ENCODE measurements around the gene SAFB. TPM values are rescaled to one million over a fixed set of nuclear protein-coding genes. Genes with fewer than 3 reads are reported as not detected.
"Not testable (repeated sequence)": the region's sequence is repeated elsewhere in the genome, so short reads cannot be mapped to it uniquely, and the experiment has no call there.

SAFB gene
- total RNA-seq, 1 experiment from 2014 or later: 16.7 TPM

DNA sequence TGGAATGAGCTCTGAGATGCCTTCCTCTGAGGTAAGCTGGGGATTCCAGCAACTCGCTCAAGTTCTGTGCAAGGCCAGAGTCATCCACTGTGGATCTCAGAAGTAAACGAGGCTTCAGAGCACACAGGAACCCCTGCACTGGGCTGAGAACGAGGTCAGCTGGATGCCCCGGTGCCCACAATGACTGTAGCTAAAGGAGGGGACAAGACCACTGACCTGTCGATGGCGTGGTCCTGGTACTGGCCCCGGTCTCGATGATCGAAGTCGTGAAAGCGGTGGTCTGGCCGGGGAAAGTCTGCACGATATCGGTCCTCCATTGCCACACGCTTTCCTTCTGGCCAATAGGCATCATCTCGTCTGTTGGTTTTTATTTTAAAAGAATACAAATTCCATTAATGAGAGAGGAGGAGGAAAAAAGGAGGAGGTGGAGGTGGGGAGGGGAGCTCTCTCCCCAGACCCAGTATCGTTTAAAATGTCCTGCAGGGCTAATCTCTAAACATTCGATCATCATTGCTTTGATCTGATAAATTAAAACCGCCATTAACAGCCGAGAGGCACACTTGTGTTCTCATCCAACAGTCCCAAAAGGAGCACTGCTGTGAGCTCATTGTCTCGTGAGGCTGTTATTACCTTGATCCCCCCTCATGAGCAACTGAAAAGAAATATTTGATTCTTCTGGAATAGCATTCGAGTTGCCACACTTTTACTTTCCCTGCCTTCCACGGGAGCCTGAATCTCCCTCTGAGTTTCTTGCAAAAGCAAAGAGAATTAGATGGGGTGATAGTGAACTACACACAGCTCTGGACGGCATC is 30.1 kb upstream of the SAFB start:
- in situ Hi-C loops (cut with HindIII; ENCODE audit: low pct_unique_long_range_greater_than_20kb, low sequenced_read_pairs): no loop called here
- no peak for DNase-seq (ENCODE audit: low read depth, low spot score)

DNA sequence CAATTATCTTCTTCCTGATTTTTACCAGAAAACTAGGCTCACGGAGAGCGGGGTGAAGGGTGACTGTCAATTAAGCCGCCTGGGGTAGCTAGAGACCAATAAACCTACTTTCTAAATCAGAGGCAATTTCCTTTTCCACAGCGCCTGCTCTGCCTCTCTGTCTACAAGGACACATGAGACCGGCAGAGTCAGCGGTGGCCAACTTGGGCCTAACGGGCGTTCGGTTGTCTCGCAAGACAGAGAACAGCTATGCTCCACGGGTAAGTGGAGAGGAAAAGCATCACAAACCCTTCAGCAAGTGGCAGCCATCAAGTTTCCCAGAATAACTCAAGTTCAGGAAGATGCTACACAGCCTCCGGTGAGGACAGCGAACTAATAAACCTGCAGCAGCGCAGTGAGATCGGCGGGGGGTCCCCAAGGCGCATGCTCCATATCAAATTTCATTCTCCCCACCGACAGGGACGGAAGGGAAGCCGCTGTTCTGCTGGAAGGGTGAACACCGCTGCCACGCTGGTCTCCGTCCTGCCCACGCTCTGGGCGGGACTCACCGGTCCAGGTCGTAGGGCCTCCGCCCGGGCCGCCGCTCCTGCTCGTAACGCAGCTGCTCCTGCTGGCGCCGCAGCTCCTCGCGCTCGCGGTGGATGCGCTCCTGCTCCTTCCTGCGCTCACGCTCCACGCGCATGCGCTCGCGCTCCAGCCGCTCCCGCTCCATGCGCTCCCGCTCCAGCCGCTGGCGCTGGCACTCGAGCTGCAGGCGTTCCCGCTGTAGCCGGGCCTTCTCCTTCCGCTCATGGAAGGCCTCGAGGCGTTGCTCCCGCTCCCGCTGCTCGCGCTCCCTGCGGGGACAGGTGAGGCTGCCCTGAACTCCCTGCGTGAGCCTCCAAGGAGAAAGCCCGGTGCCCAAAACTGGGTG is 29.3 kb upstream of the SAFB start:
- in situ Hi-C loops (cut with HindIII; ENCODE audit: low pct_unique_long_range_greater_than_20kb, low sequenced_read_pairs): no loop called here

GRCh38 chr19:5594521-5594950 is 28.3 kb upstream of the SAFB start:
- in situ Hi-C loops (cut with HindIII; ENCODE audit: low pct_unique_long_range_greater_than_20kb, low sequenced_read_pairs): no loop called here
- no peak for DNase-seq (ENCODE audit: low read depth, low spot score)

More for the DNA sequence above, 29.3 kb upstream of the SAFB start:
- no peak for DNase-seq (ENCODE audit: low read depth, low spot score)

DNA sequence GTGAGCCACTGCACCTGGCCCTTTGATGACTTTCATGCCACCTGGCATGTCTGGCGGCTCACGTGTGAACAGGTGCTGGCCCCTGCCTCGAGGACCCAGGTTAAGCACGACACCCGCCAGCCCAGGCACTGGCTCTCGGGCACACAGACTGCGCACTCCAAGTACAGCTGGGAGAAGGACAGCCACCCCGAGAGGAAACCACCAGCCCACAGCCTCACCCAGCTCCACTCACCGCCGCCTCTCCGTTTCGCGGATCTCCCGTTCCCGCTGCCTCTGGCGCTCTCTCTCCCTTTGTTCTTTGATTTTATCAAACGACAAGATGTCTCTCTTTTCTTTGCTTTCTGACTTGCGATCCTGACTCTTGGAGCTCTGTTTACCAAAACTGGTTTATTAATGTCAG is 27.8 kb upstream of the SAFB start:
- no peak for DNase-seq (ENCODE audit: low read depth, low spot score)
- in situ Hi-C loops (cut with HindIII; ENCODE audit: low pct_unique_long_range_greater_than_20kb, low sequenced_read_pairs): no loop called here

DNA sequence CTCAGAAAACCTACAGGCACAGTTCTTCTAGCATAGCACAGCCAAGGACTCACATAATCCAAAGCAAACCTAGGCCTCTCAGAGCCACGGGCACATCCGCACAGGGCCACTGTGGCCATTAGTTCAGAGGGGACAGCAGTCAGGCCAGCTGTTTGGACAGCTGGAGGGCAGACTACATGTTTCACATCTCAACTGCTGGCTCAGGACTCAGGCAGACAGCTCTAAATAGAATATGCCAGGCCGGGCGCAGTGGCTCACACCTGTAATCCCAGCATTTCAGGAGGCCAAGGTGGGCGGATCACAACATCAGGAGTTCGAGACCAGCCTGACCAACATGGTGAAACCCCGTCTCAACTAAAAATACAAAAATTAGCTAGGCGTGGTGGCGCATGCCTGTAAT is 27.1 kb upstream of the SAFB start:
- DNase-seq (ENCODE audit: low read depth, low spot score): no peak
- in situ Hi-C loops (cut with HindIII; ENCODE audit: low pct_unique_long_range_greater_than_20kb, low sequenced_read_pairs): no loop called here

DNA sequence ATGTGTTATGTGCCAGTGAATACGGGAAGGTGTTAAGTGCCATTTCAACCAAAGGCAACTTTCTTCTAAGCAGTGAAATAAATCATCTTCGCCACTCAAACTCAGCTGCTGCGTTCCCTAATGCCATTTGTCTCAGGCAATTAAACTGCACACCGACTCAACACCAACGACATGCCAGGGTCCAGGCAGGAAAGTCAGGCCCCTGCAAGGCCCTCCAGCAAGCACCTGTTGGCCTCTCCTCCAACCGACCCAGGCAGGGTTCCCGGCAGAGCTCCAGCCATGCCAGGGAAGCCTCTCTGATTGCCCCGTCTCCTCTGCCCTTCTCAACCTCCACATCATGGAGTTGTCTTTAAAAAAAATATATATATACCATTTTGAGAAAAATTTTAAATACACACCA is 22.1 kb upstream of the SAFB start:
- DNase-seq (ENCODE audit: low read depth, low spot score): no peak
- in situ Hi-C loops (cut with HindIII; ENCODE audit: low pct_unique_long_range_greater_than_20kb, low sequenced_read_pairs): no loop called here

DNA sequence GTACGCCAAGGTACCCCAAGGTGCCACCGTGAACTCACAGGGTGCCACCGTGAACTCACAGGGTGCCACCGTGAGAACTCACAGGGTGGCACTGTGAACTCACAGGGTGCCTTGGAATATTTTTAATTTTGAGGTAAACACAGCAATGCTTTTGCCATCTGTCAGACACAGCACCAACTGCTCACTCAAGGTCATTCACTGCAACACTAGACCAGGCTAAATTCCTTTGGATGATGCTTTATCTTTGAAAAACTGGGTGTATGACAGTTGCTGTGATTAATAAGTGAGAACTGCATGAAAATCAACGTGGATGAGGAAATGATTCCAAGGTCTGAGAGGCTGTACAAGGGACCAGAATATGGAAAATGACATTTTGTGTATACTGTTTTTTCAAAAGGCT is 19.3 kb upstream of the SAFB start:
- in situ Hi-C loops (cut with HindIII; ENCODE audit: low pct_unique_long_range_greater_than_20kb, low sequenced_read_pairs): no loop called here
- DNase-seq (ENCODE audit: low read depth, low spot score): no peak

GRCh38 chr19:5605362-5605761 is 17.5 kb upstream of the SAFB start:
- in situ Hi-C loops (cut with HindIII; ENCODE audit: low pct_unique_long_range_greater_than_20kb, low sequenced_read_pairs): no loop called here
- no peak for DNase-seq (ENCODE audit: low read depth, low spot score)

DNA sequence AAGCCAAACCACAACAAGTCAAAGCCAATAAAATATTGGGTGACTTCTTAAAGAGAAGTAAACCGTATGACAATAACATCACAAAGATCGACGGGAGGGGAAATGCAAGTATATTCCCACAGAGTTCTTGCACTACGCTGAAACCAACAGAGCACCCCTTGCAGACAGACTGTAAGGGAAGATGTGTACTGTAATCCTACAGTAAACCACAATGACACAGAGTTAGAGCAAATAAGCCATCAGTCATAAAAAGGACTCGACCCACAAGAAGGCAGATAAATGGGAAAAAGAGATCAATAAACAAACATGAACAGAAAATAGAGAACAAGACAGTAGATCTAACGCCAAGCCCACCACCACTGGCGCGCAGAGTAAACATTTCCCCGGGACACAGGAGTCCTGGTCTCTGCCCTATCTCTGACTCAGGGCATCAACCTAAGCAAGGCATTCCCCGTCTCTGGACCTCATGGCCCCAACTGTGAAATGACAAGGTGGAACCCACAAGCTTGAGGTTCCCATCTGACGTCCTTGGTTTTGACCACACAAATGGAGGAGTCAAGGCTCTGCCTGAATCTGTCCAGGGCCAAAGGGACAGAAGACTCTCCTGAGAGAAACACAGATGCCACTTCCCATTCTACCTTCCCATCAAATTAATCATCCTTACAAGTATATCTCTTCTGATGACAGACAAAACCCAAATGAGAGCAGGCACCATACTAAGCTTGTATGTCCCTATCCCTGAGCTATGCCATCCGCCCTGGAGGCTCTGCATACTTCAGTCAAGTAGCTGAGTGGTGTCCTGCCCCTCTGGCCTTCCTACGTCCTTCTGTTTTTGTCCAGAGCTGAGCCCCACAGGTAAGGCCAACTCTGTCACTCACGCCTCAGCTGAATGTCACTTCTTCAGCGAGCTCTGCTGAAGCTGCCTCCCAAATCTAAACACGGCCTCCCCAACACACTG is 15.3 kb upstream of the SAFB start:
- no peak for DNase-seq (ENCODE audit: low read depth, low spot score)
- in situ Hi-C loops (cut with HindIII; ENCODE audit: low pct_unique_long_range_greater_than_20kb, low sequenced_read_pairs): no loop called here

GRCh38 chr19:5608291-5608690 is 14.6 kb upstream of the SAFB start:
- in situ Hi-C loops (cut with HindIII; ENCODE audit: low pct_unique_long_range_greater_than_20kb, low sequenced_read_pairs): no loop called here
- no peak for DNase-seq (ENCODE audit: low read depth, low spot score)

GRCh38 chr19:5608766-5609165 is 14.1 kb upstream of the SAFB start:
- DNase-seq (ENCODE audit: low read depth, low spot score); in situ Hi-C loops (cut with HindIII; ENCODE audit: low pct_unique_long_range_greater_than_20kb, low sequenced_read_pairs): not testable (repeated sequence)

DNA sequence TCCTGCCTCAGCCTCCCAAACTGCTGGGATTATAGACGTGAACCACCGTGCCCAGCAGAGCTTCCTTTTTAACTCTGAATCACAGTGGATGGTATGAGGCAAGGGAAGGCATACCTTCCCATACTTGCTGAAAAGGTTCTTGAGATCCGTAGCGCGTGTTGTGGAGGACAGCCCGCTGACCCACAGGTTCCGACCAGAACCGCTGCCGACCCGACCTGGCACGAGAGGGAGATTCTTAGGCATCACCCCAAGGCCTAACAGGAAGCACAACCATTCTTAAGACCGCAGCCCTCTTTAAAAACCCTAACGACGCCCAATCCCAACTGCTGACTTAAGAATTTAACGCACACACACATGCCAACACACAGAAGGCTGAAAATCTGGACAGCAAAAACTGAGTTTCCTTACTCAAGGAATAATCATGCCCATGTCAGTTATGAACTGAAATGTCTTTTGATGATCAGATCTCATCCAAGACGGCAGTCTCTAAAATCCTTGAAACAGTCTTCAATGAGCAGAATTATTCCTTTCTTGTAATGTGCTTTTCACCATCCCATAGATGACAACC is 12.9 kb upstream of the SAFB start:
- in situ Hi-C loops (cut with HindIII; ENCODE audit: low pct_unique_long_range_greater_than_20kb, low sequenced_read_pairs): no loop called here
- DNase-seq (ENCODE audit: low read depth, low spot score): no peak

DNA sequence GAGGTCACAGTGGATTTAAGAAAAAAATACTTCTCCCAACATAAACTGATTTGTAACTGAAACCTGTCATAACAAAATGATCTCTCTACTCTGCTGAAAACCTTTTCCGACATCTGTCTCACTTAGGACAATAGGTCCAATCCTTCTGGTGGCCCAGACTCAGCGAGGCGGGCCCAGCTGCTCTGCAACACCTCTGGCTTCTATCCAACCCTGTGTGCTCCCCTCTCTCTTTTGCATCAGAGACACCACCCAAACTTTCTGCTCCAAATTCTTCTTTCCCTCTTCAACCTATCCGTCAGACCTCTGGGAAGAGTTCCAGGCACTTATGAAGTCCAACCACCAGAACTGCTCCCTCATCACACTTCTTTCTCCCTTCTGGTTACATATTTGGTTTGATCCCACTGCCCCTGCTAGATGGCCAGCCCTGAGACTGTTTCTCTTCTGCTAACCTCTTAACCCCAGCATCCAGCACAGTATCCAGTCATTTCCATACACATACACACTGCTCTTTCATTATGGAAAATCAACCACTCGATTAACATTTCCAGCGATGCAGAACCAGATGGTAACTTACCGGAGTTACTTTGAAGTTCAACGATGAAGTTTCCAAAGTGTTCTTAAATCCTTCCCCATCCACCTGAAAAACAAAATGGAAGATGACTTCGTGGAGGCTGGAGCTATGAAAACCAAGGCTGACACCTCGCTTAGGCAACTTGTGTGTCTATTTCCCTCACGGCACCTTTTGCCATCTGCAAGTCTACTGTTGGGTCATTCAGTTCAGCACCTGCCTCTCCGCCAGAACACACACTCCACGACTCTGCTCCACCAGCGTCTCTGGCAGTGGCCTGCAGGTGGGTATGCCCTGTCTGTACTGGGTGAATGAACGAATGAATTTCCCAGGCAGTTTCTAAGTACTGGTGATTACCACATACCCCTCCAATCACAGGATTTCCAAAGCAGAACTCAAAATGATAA is 9.7 kb upstream of the SAFB start:
- DNase-seq (ENCODE audit: low read depth, low spot score): no peak
- in situ Hi-C loops (cut with HindIII; ENCODE audit: low pct_unique_long_range_greater_than_20kb, low sequenced_read_pairs): no loop called here

DNA sequence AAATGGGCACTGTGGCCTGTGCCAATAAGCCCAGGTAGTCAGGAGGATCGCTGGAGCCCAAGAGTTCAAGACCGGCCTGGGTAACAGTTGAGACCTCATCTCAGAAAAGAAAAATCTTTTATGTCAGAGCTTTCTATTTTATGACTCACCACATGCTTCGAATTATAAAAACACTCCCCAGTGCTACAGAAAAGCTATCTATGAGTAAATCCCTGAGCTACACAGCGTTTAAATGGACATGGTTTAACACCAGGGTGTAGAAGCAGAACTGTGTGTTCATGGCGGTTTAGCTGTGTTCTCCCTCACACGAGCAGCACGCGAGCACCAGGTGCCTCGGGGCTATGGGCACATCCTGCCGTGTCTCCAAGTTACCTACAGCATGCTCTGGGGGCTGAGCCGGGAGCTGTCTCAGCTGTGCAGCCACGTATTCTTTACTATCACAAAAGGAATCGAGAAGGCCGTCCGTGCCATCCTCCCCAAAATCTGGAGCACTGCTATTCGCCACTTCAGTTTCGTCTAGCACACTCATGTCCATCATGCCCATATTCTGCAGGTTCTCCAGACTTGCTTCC is 7.0 kb upstream of the SAFB start:
- DNase-seq (ENCODE audit: low read depth, low spot score): no peak
- in situ Hi-C loops (cut with HindIII; ENCODE audit: low pct_unique_long_range_greater_than_20kb, low sequenced_read_pairs): no loop called here

DNA sequence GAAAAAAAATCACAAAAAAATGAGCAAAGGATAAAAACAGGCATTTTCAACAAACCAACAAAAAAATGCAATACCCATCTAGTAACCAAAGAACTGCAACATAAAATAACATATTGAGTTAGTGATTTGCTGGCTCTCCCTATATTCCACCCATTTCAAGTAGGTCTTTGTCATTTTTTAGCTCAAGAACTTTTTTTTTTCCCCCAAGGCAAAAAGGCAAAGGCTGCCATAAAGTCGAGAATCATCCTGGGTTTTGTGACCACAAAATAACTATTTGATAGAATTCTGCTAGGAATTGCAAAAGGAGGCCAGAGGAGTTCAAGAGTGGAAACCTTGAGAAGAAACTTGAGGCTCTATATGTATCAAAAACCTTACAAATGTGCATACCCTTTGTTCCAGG is 5.8 kb upstream of the SAFB start:
- in situ Hi-C loops (cut with HindIII; ENCODE audit: low pct_unique_long_range_greater_than_20kb, low sequenced_read_pairs): no loop called here
- DNase-seq (ENCODE audit: low read depth, low spot score): no peak

DNA sequence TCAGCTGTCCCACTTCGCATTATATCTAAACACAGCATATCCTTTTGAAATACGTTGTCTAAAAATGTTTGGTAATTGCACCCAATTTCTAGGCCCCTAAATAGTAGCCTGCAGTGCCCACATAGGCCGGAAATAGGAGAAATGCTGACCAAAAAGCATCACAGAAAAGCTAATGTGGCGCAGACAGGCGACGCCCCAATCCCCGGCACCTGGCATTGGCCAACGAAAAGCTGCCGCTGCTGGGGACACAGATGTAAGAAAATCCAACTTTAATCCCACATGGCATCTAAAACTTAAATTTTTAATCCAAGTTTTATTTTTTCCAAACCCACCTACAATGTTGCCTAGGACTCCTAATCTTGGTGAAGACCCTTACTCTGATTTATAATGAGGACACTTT is 4.3 kb upstream of the SAFB start:
- in situ Hi-C loops (cut with HindIII; ENCODE audit: low pct_unique_long_range_greater_than_20kb, low sequenced_read_pairs): no loop called here
- DNase-seq (ENCODE audit: low read depth, low spot score): no peak
